Spinal cord (tissue), 10 donors: Measurements from ENCODE around the gene CYLD. TPM values are rescaled to one million over a fixed set of nuclear protein-coding genes. Genes with fewer than 3 reads are reported as not detected.

Experiments
- DNase-seq, 6 donors: peaks; one replicate each; pipeline versions ENCODE4 v3.0.0 to v3.0.0-alpha.2; 2013 to 2015; ENCODE audit warnings: low spot score in 6 of 6, low read depth in 4 of 6
- H3K27ac ChIP-seq: one replicate; pipeline ENCODE4 v1.5.1; 2013; ENCODE audit warnings: low read depth, low read length, control low read depth
- H3K27me3 ChIP-seq: one replicate; pipeline ENCODE4 v1.6.1; 2013; ENCODE audit warnings: low read length; ENCODE audit not compliant: control insufficient read depth, insufficient read depth
- H3K36me3 ChIP-seq: one replicate; pipeline ENCODE4 v1.6.1; 2013; ENCODE audit warnings: low read length; ENCODE audit not compliant: control insufficient read depth, insufficient read depth
- H3K4me1 ChIP-seq: one replicate; pipeline ENCODE4 v1.6.1; 2013; ENCODE audit warnings: low read length; ENCODE audit not compliant: control insufficient read depth, insufficient read depth
- H3K4me3 ChIP-seq: one replicate; pipeline ENCODE4 v1.5.1; 2013; ENCODE audit warnings: low read depth, low read length, control low read depth
- H3K9me3 ChIP-seq: one replicate; pipeline ENCODE4 v1.6.1; 2013; ENCODE audit warnings: low read length; ENCODE audit not compliant: control insufficient read depth, insufficient read depth
- WGBS: methylation state at CpG from one replicate; pipeline ENCODE4 v1.1.5; 2013; ENCODE audit warnings: missing lambda C conversion rate; ENCODE audit not compliant: insufficient coverage; 5-methylcytosine and 5-hydroxymethylcytosine counted together
- polyA plus RNA-seq, 2 donors: library from polyadenylated mRNA; unstranded; fragments of 120-200 nt; gene quantifications; one replicate each; pipeline ENCODE4 v1.2.1, GENCODE V29; 2013; ENCODE audit not compliant: insufficient read length in 2 of 2
- total RNA-seq, 2 donors: library from RNA; depleted of rRNA in 1 of 2; stranded (reverse); fragments of 120-200 nt in 1 of 2; fragments of >200 nt in 1 of 2; gene quantifications; one replicate each; pipeline versions ENCODE4 v1.2.3 to v1.2.4, GENCODE V29; 2013 to 2014
- donor health status: healthy.

The CYLD gene
- total and polyA plus RNA-seq, 4 donors = 28.4 to 65.8 (median 36.2) TPM

- H3K27ac ChIP-seq = no peak overlapping the region
- no peaks in the 10 kb centered on the region for H3K27me3 ChIP-seq
- H3K4me1 ChIP-seq = peaks cover 10% of the 10 kb centered on the region
- no peaks in the 10 kb centered on the region for H3K36me3 ChIP-seq
- H3K9me3 ChIP-seq = no peaks in the 10 kb centered on the region
- H3K4me3 ChIP-seq = no peak overlapping the region
- DNase-seq = no peak
- 100% methylated on average over 1 of the region's 4 CpGs for WGBS
Measured at GRCh38 chr16:50745940-50746339, 4.1 kb downstream of the CYLD start.

GRCh38 chr16:50747207-50747956 lies 5.5 kb downstream of the CYLD start:
- Histone ChIP-seq H3K27me3 (no peaks in the 10 kb centered on the region), H3K4me1 (peaks cover 4% of the 10 kb centered on the region), H3K27ac (no peak overlapping the region), H3K36me3 (no peaks in the 10 kb centered on the region), H3K4me3 (no peak overlapping the region), H3K9me3 (no peaks in the 10 kb centered on the region)
- peak in 2 of 6 donors; percentile 27 to 71 for DNase-seq
- 68% methylated on average over 4 of the region's 7 CpGs for WGBS

GRCh38 chr16:50751528-50751927 lies 9.6 kb downstream of the CYLD start:
- H3K4me3 ChIP-seq = no peak overlapping the region
- H3K27me3 ChIP-seq = no peaks in the 10 kb centered on the region
- no peaks in the 10 kb centered on the region for H3K4me1 ChIP-seq
- 89% methylated on average over 4 of the region's 6 CpGs for WGBS
- no peak for DNase-seq
- no peaks in the 10 kb centered on the region for H3K36me3 ChIP-seq
- no peaks in the 10 kb centered on the region for H3K9me3 ChIP-seq
- no peak overlapping the region for H3K27ac ChIP-seq

- Histone ChIP-seq H3K27ac (no peak overlapping the region), H3K27me3 (no peaks in the 10 kb centered on the region), H3K9me3 (no peaks in the 10 kb centered on the region), H3K36me3 (no peaks in the 10 kb centered on the region), H3K4me1 (no peaks in the 10 kb centered on the region), H3K4me3 (no peak overlapping the region)
- WGBS = 100% methylated on average over 1 of the region's 4 CpGs
- no peak for DNase-seq
Measured at GRCh38 chr16:50752471-50753235, 10.8 kb downstream of the CYLD start.

GRCh38 chr16:50756473-50756872 lies 14.6 kb downstream of the CYLD start:
- Histone ChIP-seq H3K4me3 (no peak overlapping the region), H3K36me3 (peaks cover 2% of the 10 kb centered on the region), H3K4me1 (no peaks in the 10 kb centered on the region), H3K27ac (no peak overlapping the region), H3K27me3 (no peaks in the 10 kb centered on the region), H3K9me3 (no peaks in the 10 kb centered on the region)
- DNase-seq = peak in 1 of 6 donors; percentile 15
- WGBS = no CpG with 5 or more reads among the region's 3 CpGs

GRCh38 chr16:50761267-50761666 lies 19.4 kb downstream of the CYLD start:
- peaks cover 2% of the 10 kb centered on the region for H3K36me3 ChIP-seq
- H3K4me1 ChIP-seq = no peaks in the 10 kb centered on the region
- H3K27me3 ChIP-seq = no peaks in the 10 kb centered on the region
- no peak for DNase-seq
- 100% methylated on average over 1 of the region's 1 CpG for WGBS
- H3K9me3 ChIP-seq = peaks cover 3% of the 10 kb centered on the region
- no peak overlapping the region for H3K4me3 ChIP-seq
- H3K27ac ChIP-seq = no peak overlapping the region

GRCh38 chr16:50762241-50762640 lies 20.4 kb downstream of the CYLD start:
- Histone ChIP-seq H3K27ac (no peak overlapping the region), H3K4me3 (no peak overlapping the region), H3K4me1 (no peaks in the 10 kb centered on the region), H3K9me3 (peaks cover 4% of the 10 kb centered on the region), H3K36me3 (peaks cover 2% of the 10 kb centered on the region), H3K27me3 (no peaks in the 10 kb centered on the region)
- DNase-seq = no peak
- no CpG with 5 or more reads among the region's 3 CpGs for WGBS

GRCh38 chr16:50763211-50763610 lies 21.3 kb downstream of the CYLD start:
- no peak overlapping the region for H3K27ac ChIP-seq

GRCh38 chr16:50765260-50765659 lies 23.4 kb downstream of the CYLD start:
- DNase-seq = no peak
- Histone ChIP-seq H3K9me3 (peaks cover 4% of the 10 kb centered on the region), H3K27ac (no peak overlapping the region), H3K4me1 (no peaks in the 10 kb centered on the region), H3K27me3 (no peaks in the 10 kb centered on the region), H3K4me3 (no peak overlapping the region), H3K36me3 (no peaks in the 10 kb centered on the region)
- WGBS = 100% methylated on average over 1 of the region's 1 CpG

More at GRCh38 chr16:50763211-50763610, 21.3 kb downstream of the CYLD start:
- Histone ChIP-seq H3K4me1 (no peaks in the 10 kb centered on the region), H3K27me3 (no peaks in the 10 kb centered on the region), H3K9me3 (peaks cover 4% of the 10 kb centered on the region), H3K4me3 (no peak overlapping the region), H3K36me3 (peaks cover 2% of the 10 kb centered on the region)
- no CpG with 5 or more reads among the region's 2 CpGs for WGBS
- no peak for DNase-seq

- peaks cover 4% of the 10 kb centered on the region for H3K9me3 ChIP-seq
- DNase-seq = no peak
- no peak overlapping the region for H3K4me3 ChIP-seq
- no peaks in the 10 kb centered on the region for H3K4me1 ChIP-seq
- no peaks in the 10 kb centered on the region for H3K36me3 ChIP-seq
- H3K27me3 ChIP-seq = no peaks in the 10 kb centered on the region
- WGBS = 83% methylated on average over 1 of the region's 1 CpG
- no peak overlapping the region for H3K27ac ChIP-seq
Measured at GRCh38 chr16:50765861-50766260, 24.0 kb downstream of the CYLD start.
